ENCODE results near the gene TMEM198. TPM values are rescaled to one million over a fixed set of nuclear protein-coding genes. Genes with fewer than 3 reads are reported as not detected.
A peak's percentile ranks its signal among the peaks of the same experiment; 100 is the strongest.

The TMEM198 gene
- total and polyA plus RNA-seq, 2 of the 4 experiments (the other 2 are of a cell fraction), result 0.18 to 2.2 TPM

DNA sequence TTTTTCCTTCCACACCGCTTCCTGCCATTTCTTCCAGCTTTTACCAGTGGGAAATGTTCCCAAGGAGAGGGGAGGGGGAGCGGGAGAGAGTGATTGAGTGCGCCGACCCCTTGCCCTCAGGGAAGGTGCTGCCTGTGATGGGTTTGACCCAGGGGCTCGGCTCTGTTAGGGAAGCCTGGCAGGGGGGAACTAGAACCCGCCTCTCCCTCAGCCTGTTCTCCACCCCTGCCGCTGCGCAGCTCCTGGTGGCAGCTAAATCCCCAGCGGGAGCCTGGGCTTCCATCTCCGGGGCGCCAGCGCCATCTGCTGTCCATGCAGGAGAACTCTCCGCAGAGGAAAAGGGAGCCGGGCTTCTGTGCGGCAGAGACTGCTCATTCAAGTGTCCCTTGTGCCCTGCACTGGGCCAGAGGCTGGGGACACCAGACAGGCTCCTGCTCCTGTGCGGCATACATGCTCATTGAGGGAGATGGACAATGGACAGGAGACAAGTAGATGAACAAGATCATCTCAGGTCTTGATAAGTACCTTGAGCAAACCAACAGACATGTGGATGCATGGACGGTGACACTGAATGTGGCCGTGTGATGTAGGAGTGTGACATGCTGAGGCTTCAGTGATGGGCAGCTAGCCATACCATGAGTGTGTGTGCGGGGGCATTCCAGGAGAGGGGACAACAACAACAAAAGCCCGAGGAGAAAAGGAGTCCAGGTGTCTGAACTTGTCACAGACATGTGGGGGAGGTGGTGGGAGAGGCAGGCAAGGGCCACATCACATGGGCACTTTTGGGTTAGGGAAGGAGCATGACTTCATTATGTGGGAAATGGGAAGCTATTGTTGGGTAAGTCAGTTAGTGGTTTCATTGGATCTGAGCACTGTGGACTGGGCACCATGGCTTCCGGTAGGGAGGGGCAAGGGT, 13.5 kb upstream of the TMEM198 start:
- 19% methylated on average over 14 of the region's 21 CpGs; no CpG with 5 or more reads in 1 of the 2 experiments for WGBS, 2 experiments (ENCODE audit: extremely low coverage in 2 of 2, insufficient read length in 1 of 2)
- no peak for TF ChIP-seq CHD1 (IDR thresholded peaks at IDR 0.05; ENCODE audit: low read depth, low read length)
- TF ChIP-seq, protein P1, sequence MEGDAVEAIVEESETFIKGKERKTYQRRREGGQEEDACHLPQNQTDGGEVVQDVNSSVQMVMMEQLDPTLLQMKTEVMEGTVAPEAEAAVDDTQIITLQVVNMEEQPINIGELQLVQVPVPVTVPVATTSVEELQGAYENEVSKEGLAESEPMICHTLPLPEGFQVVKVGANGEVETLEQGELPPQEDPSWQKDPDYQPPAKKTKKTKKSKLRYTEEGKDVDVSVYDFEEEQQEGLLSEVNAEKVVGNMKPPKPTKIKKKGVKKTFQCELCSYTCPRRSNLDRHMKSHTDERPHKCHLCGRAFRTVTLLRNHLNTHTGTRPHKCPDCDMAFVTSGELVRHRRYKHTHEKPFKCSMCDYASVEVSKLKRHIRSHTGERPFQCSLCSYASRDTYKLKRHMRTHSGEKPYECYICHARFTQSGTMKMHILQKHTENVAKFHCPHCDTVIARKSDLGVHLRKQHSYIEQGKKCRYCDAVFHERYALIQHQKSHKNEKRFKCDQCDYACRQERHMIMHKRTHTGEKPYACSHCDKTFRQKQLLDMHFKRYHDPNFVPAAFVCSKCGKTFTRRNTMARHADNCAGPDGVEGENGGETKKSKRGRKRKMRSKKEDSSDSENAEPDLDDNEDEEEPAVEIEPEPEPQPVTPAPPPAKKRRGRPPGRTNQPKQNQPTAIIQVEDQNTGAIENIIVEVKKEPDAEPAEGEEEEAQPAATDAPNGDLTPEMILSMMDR (conservative IDR thresholded peaks at IDR 0.05; ENCODE audit: low read depth, low read length), result peak; percentile 99
- TF ChIP-seq RCOR1 (IDR thresholded peaks at IDR 0.05; ENCODE audit: insufficient replicate concordance, low read length), result no peak
- TF ChIP-seq, protein P2, sequence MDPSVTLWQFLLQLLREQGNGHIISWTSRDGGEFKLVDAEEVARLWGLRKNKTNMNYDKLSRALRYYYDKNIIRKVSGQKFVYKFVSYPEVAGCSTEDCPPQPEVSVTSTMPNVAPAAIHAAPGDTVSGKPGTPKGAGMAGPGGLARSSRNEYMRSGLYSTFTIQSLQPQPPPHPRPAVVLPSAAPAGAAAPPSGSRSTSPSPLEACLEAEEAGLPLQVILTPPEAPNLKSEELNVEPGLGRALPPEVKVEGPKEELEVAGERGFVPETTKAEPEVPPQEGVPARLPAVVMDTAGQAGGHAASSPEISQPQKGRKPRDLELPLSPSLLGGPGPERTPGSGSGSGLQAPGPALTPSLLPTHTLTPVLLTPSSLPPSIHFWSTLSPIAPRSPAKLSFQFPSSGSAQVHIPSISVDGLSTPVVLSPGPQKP (IDR thresholded peaks at IDR 0.05; ENCODE audit: borderline replicate concordance, low read depth, low read length), result no peak
- TF ChIP-seq POLR2A (IDR thresholded peaks at IDR 0.05; ENCODE audit: low read depth, low read length), result peak; percentile 62
- peak; percentile 64; the same call in 1 of the 2 replicates for TF ChIP-seq MAZ (IDR thresholded peaks at IDR 0.05; ENCODE audit: borderline replicate concordance, low read depth, low read length)
- TF ChIP-seq SMC3 (IDR thresholded peaks at IDR 0.05; ENCODE audit: low read depth, low read length), result peak; percentile 98
- no peak for TF ChIP-seq FOS (IDR thresholded peaks at IDR 0.05; ENCODE audit: low read depth, low read length)
- peak; percentile 99 for TF ChIP-seq RAD21 (IDR thresholded peaks at IDR 0.05; ENCODE audit: low read length)
- TF ChIP-seq, protein P3, sequence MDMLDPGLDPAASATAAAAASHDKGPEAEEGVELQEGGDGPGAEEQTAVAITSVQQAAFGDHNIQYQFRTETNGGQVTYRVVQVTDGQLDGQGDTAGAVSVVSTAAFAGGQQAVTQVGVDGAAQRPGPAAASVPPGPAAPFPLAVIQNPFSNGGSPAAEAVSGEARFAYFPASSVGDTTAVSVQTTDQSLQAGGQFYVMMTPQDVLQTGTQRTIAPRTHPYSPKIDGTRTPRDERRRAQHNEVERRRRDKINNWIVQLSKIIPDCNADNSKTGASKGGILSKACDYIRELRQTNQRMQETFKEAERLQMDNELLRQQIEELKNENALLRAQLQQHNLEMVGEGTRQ (IDR thresholded peaks at IDR 0.05; ENCODE audit: low read depth, low read length), result no peak
- Histone ChIP-seq H2AK5ac (ENCODE audit: low read depth, low read length) (no peak overlapping the region), H4K5ac (ENCODE audit: low read depth, low read length) (no peak overlapping the region), H2AFZ (replicated peaks; ENCODE audit: low read length, poor library complexity) (peak overlapping the region; percentile 89), H3K18ac (ENCODE audit: low read depth, low read length) (no peak overlapping the region), H3K4me1 (ENCODE audit: control insufficient read depth, insufficient read depth, low read length) (no peaks in the 10 kb centered on the region), H4K8ac (ENCODE audit: low read depth in 2 of 2, low read length in 2 of 2) (no peak overlapping the region), H2BK15ac (ENCODE audit: low read depth, low read length) (no peak overlapping the region), H3K36me3 (ENCODE audit: control insufficient read depth, insufficient read depth, low read length) (no peaks in the 10 kb centered on the region), H3K4me3 (ENCODE audit: insufficient read depth, low read depth, low read length) (peak overlapping the region; percentile 22; the same call in 1 of the 2 replicates), H3K56ac (ENCODE audit: extremely low read depth, insufficient read depth, low read length) (no peak overlapping the region), H3K9me1 (ENCODE audit: insufficient read depth, low read length) (no peaks in the 10 kb centered on the region), H3K27ac (ENCODE audit: insufficient read depth, low read length) (no peak overlapping the region), H3K9ac (ENCODE audit: low read depth, low read length) (0 out of 2 replicates have a peak overlapping the region, but pooled peaks have one; percentile 23), H2BK120ac (ENCODE audit: low read depth, low read length) (no peak overlapping the region), H4K20me1 (ENCODE audit: insufficient read depth, low read length) (no peaks in the 10 kb centered on the region), H3K23ac (ENCODE audit: low read depth, low read length) (peak overlapping the region; percentile 62; the same call in 1 of the 2 replicates), H2AK9ac (replicated peaks; ENCODE audit: low read depth, low read length, poor library complexity) (peak overlapping the region; percentile 51), H3K4ac (ENCODE audit: low read depth, low read length) (no peak overlapping the region), H3K14ac (replicated peaks; ENCODE audit: low read depth, low read length) (no peak overlapping the region), H3K9me3 (ENCODE audit: control insufficient read depth, insufficient read depth, low read length) (no peaks in the 10 kb centered on the region), H3K27me3 (ENCODE audit: control insufficient read depth, insufficient read depth, low read length) (peaks cover 58% of the 10 kb centered on the region), H3K79me1 (ENCODE audit: low read depth in 1 of 2, low read length in 2 of 2) (no peaks in the 10 kb centered on the region), H2BK5ac (ENCODE audit: low read depth, low read length, poor library complexity, severe bottlenecking) (no peak overlapping the region), H3K4me2 (ENCODE audit: low read depth, low read length) (peak overlapping the region; percentile 80), H2BK20ac (ENCODE audit: low read depth, low read length) (no peak overlapping the region), H4K91ac (ENCODE audit: insufficient read depth, low read depth, low read length) (no peak overlapping the region)
- peak; percentile 97 for ATAC-seq (ENCODE audit: low read depth)
- POLR2A ChIA-PET (ENCODE audit: unreplicated experiment), result no interaction called here
- BruUV-seq (replicated peaks), result no TSS peak
- intact Hi-C loops (cut with micrococcal nuclease) (loop anchor here (1.0 to 5.0 kb wide), 5 partner anchors 21 to 233 kb away; no protein-coding TSS in a partner anchor), in situ Hi-C loops (cut with MboI; ENCODE audit: low sequenced_read_pairs) (loop anchor here (5.0 kb wide), 1 partner anchor 128 kb away; no protein-coding TSS in a partner anchor), dilution Hi-C loops (cut with HindIII; ENCODE audit: low sequenced_read_pairs, unreplicated experiment) (no loop called here)
- DNase-seq, result peak; percentile 78
- CTCF ChIA-PET, result interaction anchor here (0.6 to 2.5 kb wide), 30 partner anchors 8 to 364 kb away, joined by 3 to 36 read pairs (median 4); partner anchors contain the start of gene GMPPA

Measured in IMR-90 (cell line).